RWPE2 (cell line): ENCODE results near the gene CUL3.

Experiments
- ATAC-seq: fragments of 200-7000 bp; cut with Tn5 transposase; 3 replicates; pipeline ENCODE4 v1.9.1; 2021; ENCODE audit warnings: low read depth
- DNase-seq: peaks from one replicate; pipeline ENCODE4 v3.0.0-alpha.2; 2020; ENCODE audit warnings: low spot score
- H3K27ac ChIP-seq: fragments of 450-650 bp; 2 replicates; pipeline ENCODE4 v1.5.1; 2017; ENCODE audit warnings: mild to moderate bottlenecking; ENCODE audit not compliant: poor library complexity, severe bottlenecking
- H3K27me3 ChIP-seq: fragments of 250-450 bp; sonication (Bioruptor Pico); 2 replicates; pipeline ENCODE4 v1.5.1; 2021; ENCODE audit warnings: mild to moderate bottlenecking, moderate library complexity; ENCODE audit not compliant: insufficient read depth, poor library complexity, severe bottlenecking
- H3K36me3 ChIP-seq: fragments of 250-450 bp; sonication (Bioruptor Pico); 2 replicates; pipeline ENCODE4 v1.5.1; 2020; ENCODE audit warnings: low read depth, mild to moderate bottlenecking, moderate library complexity
- H3K4me1 ChIP-seq: fragments of 250-450 bp; sonication (Bioruptor Pico); 2 replicates; pipeline ENCODE4 v1.5.1; 2021; ENCODE audit warnings: mild to moderate bottlenecking, moderate library complexity; ENCODE audit not compliant: insufficient read depth, poor library complexity, severe bottlenecking
- H3K4me3 ChIP-seq: fragments of 250-450 bp; sonication (Bioruptor Pico); 2 replicates; pipeline ENCODE4 v1.5.1; 2021; ENCODE audit warnings: mild to moderate bottlenecking, moderate library complexity; ENCODE audit not compliant: severe bottlenecking
- H3K9me3 ChIP-seq: fragments of 250-450 bp; sonication (Bioruptor Pico); 2 replicates; pipeline ENCODE4 v1.5.1; 2021; ENCODE audit warnings: mild to moderate bottlenecking, moderate library complexity; ENCODE audit not compliant: severe bottlenecking
- CTCF ChIP-seq: fragments of 450-650 bp; IDR thresholded peaks from one replicate; pipeline ENCODE4 v1.5.1; 2017; ENCODE audit warnings: mild to moderate bottlenecking, moderate library complexity; ENCODE audit not compliant: poor library complexity, severe bottlenecking

CUL3 gene

GRCh38 chr2:224563537-224563936 is 21.6 kb downstream of the CUL3 start:
- Histone ChIP-seq H3K36me3 (peaks cover 6% of the 10 kb centered on the region), H3K4me3 (no peak overlapping the region)
- DNase-seq = no peak

GRCh38 chr2:224562831-224563230 is 22.3 kb downstream of the CUL3 start:
- H3K27me3 ChIP-seq = no peaks in the 10 kb centered on the region
- no peaks in the 10 kb centered on the region for H3K9me3 ChIP-seq
- H3K27ac ChIP-seq = no peak overlapping the region
- H3K4me3 ChIP-seq = no peak overlapping the region
- no peak for ATAC-seq
- peaks cover 9% of the 10 kb centered on the region for H3K36me3 ChIP-seq
- H3K4me1 ChIP-seq = peaks cover 3% of the 10 kb centered on the region
- TF ChIP-seq CTCF = no peak
- no peak for DNase-seq

More at GRCh38 chr2:224563537-224563936, 21.6 kb downstream of the CUL3 start:
- Histone ChIP-seq H3K27me3 (no peaks in the 10 kb centered on the region), H3K9me3 (no peaks in the 10 kb centered on the region), H3K27ac (no peak overlapping the region), H3K4me1 (peaks cover 3% of the 10 kb centered on the region)
- TF ChIP-seq CTCF = no peak
- ATAC-seq = no peak

- TF ChIP-seq CTCF = no peak
- H3K4me3 ChIP-seq = no peak overlapping the region
- no peak overlapping the region for H3K27ac ChIP-seq
- peaks cover 3% of the 10 kb centered on the region for H3K4me1 ChIP-seq
- no peaks in the 10 kb centered on the region for H3K9me3 ChIP-seq
- DNase-seq (no peak), ATAC-seq (no peak)
- peaks cover 8% of the 10 kb centered on the region; the same call in 1 of the 2 replicates for H3K36me3 ChIP-seq
- H3K27me3 ChIP-seq = no peaks in the 10 kb centered on the region
Observed at GRCh38 chr2:224561234-224562005, 23.7 kb downstream of the CUL3 start.

- Histone ChIP-seq H3K27ac (no peak overlapping the region), H3K4me1 (peaks cover 3% of the 10 kb centered on the region), H3K36me3 (peaks cover 14% of the 10 kb centered on the region; the same call in 1 of the 2 replicates), H3K27me3 (no peaks in the 10 kb centered on the region), H3K4me3 (no peak overlapping the region), H3K9me3 (no peaks in the 10 kb centered on the region)
- DNase-seq (no peak), ATAC-seq (no peak)
- TF ChIP-seq CTCF = no peak
Observed at GRCh38 chr2:224560549-224560948, 24.6 kb downstream of the CUL3 start.

GRCh38 chr2:224557610-224558009 is 27.6 kb downstream of the CUL3 start:
- ATAC-seq (no peak), DNase-seq (no peak)
- Histone ChIP-seq H3K27ac (no peak overlapping the region), H3K4me1 (no peaks in the 10 kb centered on the region), H3K36me3 (peaks cover 32% of the 10 kb centered on the region), H3K4me3 (no peak overlapping the region), H3K9me3 (no peaks in the 10 kb centered on the region), H3K27me3 (no peaks in the 10 kb centered on the region)
- no peak for TF ChIP-seq CTCF
